ENCODE measurements around the gene IL13RA1. TPM values are rescaled to one million over a fixed set of nuclear protein-coding genes. Genes with fewer than 3 reads are reported as not detected.

The IL13RA1 gene
- total RNA-seq, 1 experiment from 2014 or later = 28.2 TPM

- peak overlapping the region; percentile 30; the same call in 1 of the 2 replicates for H3K4me2 ChIP-seq (ENCODE audit: low read length)
- no peak overlapping the region for H3K4me3 ChIP-seq (replicated peaks in 1 of 2; ENCODE audit: low read depth in 1 of 2, low read length in 2 of 2)
- H3K9me2 ChIP-seq (ENCODE audit: insufficient read depth) = no peaks in the 10 kb centered on the region
- H2AFZ ChIP-seq (ENCODE audit: low read depth, low read length, poor library complexity, severe bottlenecking) = no peak overlapping the region
- H3K4me1 ChIP-seq (ENCODE audit: control insufficient read depth in 1 of 2, insufficient read depth in 2 of 2, low read length in 2 of 2) = peaks cover 14 to 31% of the 10 kb centered on the region in 2 experiments
- RAD21 ChIA-PET (ENCODE audit: low non-redundant PET in 1 of 2, low total read pairs in 2 of 2, uncharacterized antibody in 2 of 2, unreplicated experiment in 2 of 2) = no interaction called here
- intact Hi-C loops (cut with micrococcal nuclease) = no loop called here
- no TSS peak for BruUV-seq (replicated peaks)
- CTCF ChIA-PET = no interaction called here
- TF ChIP-seq EGR1 (IDR thresholded peaks at IDR 0.05; ENCODE audit: low read depth) = no peak
- no peak for TF ChIP-seq ZFX (IDR thresholded peaks at IDR 0.05)
- TF ChIP-seq SRF (IDR thresholded peaks at IDR 0.05; ENCODE audit: low read depth) = no peak
- TF ChIP-seq POLR2AphosphoS5 (IDR thresholded peaks at IDR 0.05; ENCODE audit: low read depth, low read length) = no peak
- TF ChIP-seq, protein P1, sequence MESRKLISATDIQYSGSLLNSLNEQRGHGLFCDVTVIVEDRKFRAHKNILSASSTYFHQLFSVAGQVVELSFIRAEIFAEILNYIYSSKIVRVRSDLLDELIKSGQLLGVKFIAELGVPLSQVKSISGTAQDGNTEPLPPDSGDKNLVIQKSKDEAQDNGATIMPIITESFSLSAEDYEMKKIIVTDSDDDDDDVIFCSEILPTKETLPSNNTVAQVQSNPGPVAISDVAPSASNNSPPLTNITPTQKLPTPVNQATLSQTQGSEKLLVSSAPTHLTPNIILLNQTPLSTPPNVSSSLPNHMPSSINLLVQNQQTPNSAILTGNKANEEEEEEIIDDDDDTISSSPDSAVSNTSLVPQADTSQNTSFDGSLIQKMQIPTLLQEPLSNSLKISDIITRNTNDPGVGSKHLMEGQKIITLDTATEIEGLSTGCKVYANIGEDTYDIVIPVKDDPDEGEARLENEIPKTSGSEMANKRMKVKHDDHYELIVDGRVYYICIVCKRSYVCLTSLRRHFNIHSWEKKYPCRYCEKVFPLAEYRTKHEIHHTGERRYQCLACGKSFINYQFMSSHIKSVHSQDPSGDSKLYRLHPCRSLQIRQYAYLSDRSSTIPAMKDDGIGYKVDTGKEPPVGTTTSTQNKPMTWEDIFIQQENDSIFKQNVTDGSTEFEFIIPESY (IDR thresholded peaks at IDR 0.05; ENCODE audit: extremely low read depth, insufficient replicate concordance, low read length) = no peak
- TF ChIP-seq ATF3 (IDR thresholded peaks at IDR 0.05) = no peak
- TF ChIP-seq, protein P2, sequence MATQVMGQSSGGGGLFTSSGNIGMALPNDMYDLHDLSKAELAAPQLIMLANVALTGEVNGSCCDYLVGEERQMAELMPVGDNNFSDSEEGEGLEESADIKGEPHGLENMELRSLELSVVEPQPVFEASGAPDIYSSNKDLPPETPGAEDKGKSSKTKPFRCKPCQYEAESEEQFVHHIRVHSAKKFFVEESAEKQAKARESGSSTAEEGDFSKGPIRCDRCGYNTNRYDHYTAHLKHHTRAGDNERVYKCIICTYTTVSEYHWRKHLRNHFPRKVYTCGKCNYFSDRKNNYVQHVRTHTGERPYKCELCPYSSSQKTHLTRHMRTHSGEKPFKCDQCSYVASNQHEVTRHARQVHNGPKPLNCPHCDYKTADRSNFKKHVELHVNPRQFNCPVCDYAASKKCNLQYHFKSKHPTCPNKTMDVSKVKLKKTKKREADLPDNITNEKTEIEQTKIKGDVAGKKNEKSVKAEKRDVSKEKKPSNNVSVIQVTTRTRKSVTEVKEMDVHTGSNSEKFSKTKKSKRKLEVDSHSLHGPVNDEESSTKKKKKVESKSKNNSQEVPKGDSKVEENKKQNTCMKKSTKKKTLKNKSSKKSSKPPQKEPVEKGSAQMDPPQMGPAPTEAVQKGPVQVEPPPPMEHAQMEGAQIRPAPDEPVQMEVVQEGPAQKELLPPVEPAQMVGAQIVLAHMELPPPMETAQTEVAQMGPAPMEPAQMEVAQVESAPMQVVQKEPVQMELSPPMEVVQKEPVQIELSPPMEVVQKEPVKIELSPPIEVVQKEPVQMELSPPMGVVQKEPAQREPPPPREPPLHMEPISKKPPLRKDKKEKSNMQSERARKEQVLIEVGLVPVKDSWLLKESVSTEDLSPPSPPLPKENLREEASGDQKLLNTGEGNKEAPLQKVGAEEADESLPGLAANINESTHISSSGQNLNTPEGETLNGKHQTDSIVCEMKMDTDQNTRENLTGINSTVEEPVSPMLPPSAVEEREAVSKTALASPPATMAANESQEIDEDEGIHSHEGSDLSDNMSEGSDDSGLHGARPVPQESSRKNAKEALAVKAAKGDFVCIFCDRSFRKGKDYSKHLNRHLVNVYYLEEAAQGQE (IDR thresholded peaks at IDR 0.05; ENCODE audit: low read depth) = no peak
- no peak for TF ChIP-seq CEBPB (IDR thresholded peaks at IDR 0.05; ENCODE audit: low read depth)
- no peak for TF ChIP-seq FOSL1 (IDR thresholded peaks at IDR 0.05; ENCODE audit: low read depth)
- TF ChIP-seq POLR2A (IDR thresholded peaks at IDR 0.05; ENCODE audit: borderline replicate concordance, extremely low read depth, insufficient read depth, insufficient read length) = no peak
- no peak for TF ChIP-seq TCF7L2 (IDR thresholded peaks at IDR 0.05; ENCODE audit: borderline replicate concordance, extremely low read depth, insufficient read depth, insufficient read length)
- TF ChIP-seq, protein P3, sequence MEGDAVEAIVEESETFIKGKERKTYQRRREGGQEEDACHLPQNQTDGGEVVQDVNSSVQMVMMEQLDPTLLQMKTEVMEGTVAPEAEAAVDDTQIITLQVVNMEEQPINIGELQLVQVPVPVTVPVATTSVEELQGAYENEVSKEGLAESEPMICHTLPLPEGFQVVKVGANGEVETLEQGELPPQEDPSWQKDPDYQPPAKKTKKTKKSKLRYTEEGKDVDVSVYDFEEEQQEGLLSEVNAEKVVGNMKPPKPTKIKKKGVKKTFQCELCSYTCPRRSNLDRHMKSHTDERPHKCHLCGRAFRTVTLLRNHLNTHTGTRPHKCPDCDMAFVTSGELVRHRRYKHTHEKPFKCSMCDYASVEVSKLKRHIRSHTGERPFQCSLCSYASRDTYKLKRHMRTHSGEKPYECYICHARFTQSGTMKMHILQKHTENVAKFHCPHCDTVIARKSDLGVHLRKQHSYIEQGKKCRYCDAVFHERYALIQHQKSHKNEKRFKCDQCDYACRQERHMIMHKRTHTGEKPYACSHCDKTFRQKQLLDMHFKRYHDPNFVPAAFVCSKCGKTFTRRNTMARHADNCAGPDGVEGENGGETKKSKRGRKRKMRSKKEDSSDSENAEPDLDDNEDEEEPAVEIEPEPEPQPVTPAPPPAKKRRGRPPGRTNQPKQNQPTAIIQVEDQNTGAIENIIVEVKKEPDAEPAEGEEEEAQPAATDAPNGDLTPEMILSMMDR (IDR thresholded peaks at IDR 0.05 in 2 of 3, conservative IDR thresholded peaks at IDR 0.05 in 1 of 3; ENCODE audit: borderline replicate concordance in 1 of 3, insufficient read depth in 1 of 3, low read depth in 2 of 3, low read length in 2 of 3) = no peak
- no peak for TF ChIP-seq RAD21 (IDR thresholded peaks at IDR 0.05; ENCODE audit: low read depth)
- no peak for TF ChIP-seq SIN3A (IDR thresholded peaks at IDR 0.05; ENCODE audit: low read depth)
- TF ChIP-seq JUND (IDR thresholded peaks at IDR 0.05) = no peak
- no peak for TF ChIP-seq YY1 (IDR thresholded peaks at IDR 0.05; ENCODE audit: extremely low read depth, insufficient replicate concordance, low read depth, low read length)
- TF ChIP-seq EZH2 (IDR thresholded peaks at IDR 0.05) = no peak
- H3K27ac ChIP-seq (ENCODE audit: low read depth, low read length) = no peak overlapping the region
- no peaks in the 10 kb centered on the region for H4K20me1 ChIP-seq (ENCODE audit: insufficient read depth)
- ATAC-seq (no peak), DNase-seq (ENCODE audit: low read depth, low spot score) (no peak)
- no peaks in the 10 kb centered on the region for H3K27me3 ChIP-seq (ENCODE audit: insufficient read depth, low read length)
- no peaks in the 10 kb centered on the region for H3K36me3 ChIP-seq (ENCODE audit: control insufficient read depth in 1 of 2, insufficient read depth in 2 of 2, low read length in 2 of 2)
- POLR2A ChIA-PET = no interaction called here
- H3K9ac ChIP-seq (ENCODE audit: low read length) = no peak overlapping the region
- no peaks in the 10 kb centered on the region for H3K9me3 ChIP-seq (ENCODE audit: control insufficient read depth in 1 of 2, insufficient read depth in 1 of 2, low read depth in 1 of 2, low read length in 2 of 2)
- no peaks in the 10 kb centered on the region for H3K79me2 ChIP-seq (ENCODE audit: insufficient read depth, low read length)
These were observed 2.6 kb upstream of the IL13RA1 start for GRCh38 chrX:118724775-118725174.
